GM19025 (cell line): ENCODE results near the gene UNC5C.

ENCODE experiments used
- ATAC-seq: cut with Tn5 transposase; IDR thresholded peaks from one replicate; pipeline ENCODE4 v1.9.1; 2021; ENCODE audit warnings: mild to moderate bottlenecking, low read depth, moderate library complexity; ENCODE audit not compliant: unreplicated experiment

Gene UNC5C

GRCh38 chr4:95470622-95471021 lies 78.2 kb downstream of the UNC5C start:
- no peak for ATAC-seq

- no peak for ATAC-seq
Measured at GRCh38 chr4:95469617-95470016, 79.2 kb downstream of the UNC5C start.

GRCh38 chr4:95466791-95467190 lies 82.0 kb downstream of the UNC5C start:
- ATAC-seq: no peak

GRCh38 chr4:95465010-95465409 lies 83.8 kb downstream of the UNC5C start:
- no peak for ATAC-seq

GRCh38 chr4:95462921-95463320 lies 85.9 kb downstream of the UNC5C start:
- ATAC-seq: no peak

GRCh38 chr4:95457353-95457752 lies 91.4 kb downstream of the UNC5C start:
- ATAC-seq: no peak

GRCh38 chr4:95450294-95450693 lies 98.5 kb downstream of the UNC5C start:
- no peak for ATAC-seq

GRCh38 chr4:95446173-95446572 lies 102.6 kb downstream of the UNC5C start:
- ATAC-seq: no peak

GRCh38 chr4:95445251-95445650 lies 103.5 kb downstream of the UNC5C start:
- no peak for ATAC-seq

- ATAC-seq: no peak
Measured at GRCh38 chr4:95444812-95445211, 104.0 kb downstream of the UNC5C start.

- ATAC-seq: no peak
Measured at GRCh38 chr4:95439896-95440295, 108.9 kb downstream of the UNC5C start.

GRCh38 chr4:95439071-95439470 lies 109.7 kb downstream of the UNC5C start:
- no peak for ATAC-seq

- ATAC-seq: no peak
Measured at GRCh38 chr4:95432466-95432865, 116.3 kb downstream of the UNC5C start.

GRCh38 chr4:95431678-95432077 lies 117.1 kb downstream of the UNC5C start:
- ATAC-seq: no peak

- ATAC-seq: no peak
Measured at GRCh38 chr4:95429416-95429815, 119.4 kb downstream of the UNC5C start.

GRCh38 chr4:95428291-95429070 lies 120.3 kb downstream of the UNC5C start:
- ATAC-seq: no peak

GRCh38 chr4:95426455-95426854 lies 122.3 kb downstream of the UNC5C start:
- no peak for ATAC-seq

GRCh38 chr4:95422436-95422835 lies 126.3 kb downstream of the UNC5C start:
- ATAC-seq: no peak

GRCh38 chr4:95421869-95422268 lies 126.9 kb downstream of the UNC5C start:
- no peak for ATAC-seq

- ATAC-seq: no peak
Measured at GRCh38 chr4:95417531-95417930, 131.2 kb downstream of the UNC5C start.

GRCh38 chr4:95415346-95415771 lies 133.4 kb downstream of the UNC5C start:
- no peak for ATAC-seq

GRCh38 chr4:95411371-95412088 lies 137.2 kb downstream of the UNC5C start:
- ATAC-seq: no peak
